Hepatocyte (in vitro differentiated cells): Measurements from ENCODE around the gene MTNR1A. TPM values are rescaled to one million over a fixed set of nuclear protein-coding genes. Genes with fewer than 3 reads are reported as not detected.

ENCODE experiments used
- DNase-seq: peaks from one replicate; pipeline ENCODE4 v3.0.0-alpha.2; 2016; ENCODE audit warnings: low spot score
- H2AFZ ChIP-seq: fragments of 200-600 bp; sonication (generic); 2 replicates; pipeline ENCODE4 v1.6.0; 2016; ENCODE audit warnings: antibody characterized with exemption, mild to moderate bottlenecking
- H3K27ac ChIP-seq: fragments of 200-600 bp; sonication (generic); 2 replicates; pipeline ENCODE4 v1.5.1; 2016; ENCODE audit warnings: mild to moderate bottlenecking
- H3K27me3 ChIP-seq: fragments of 200-600 bp; sonication (generic); 2 replicates; pipeline ENCODE4 v1.6.1; 2016
- H3K36me3 ChIP-seq: fragments of 200-600 bp; sonication (generic); replicated peaks from 2 replicates; pipeline ENCODE4 v1.5.1; 2016; ENCODE audit warnings: low read depth; ENCODE audit not compliant: insufficient read depth
- H3K4me1 ChIP-seq: fragments of 200-600 bp; sonication (generic); 2 replicates; pipeline ENCODE4 v1.5.1; 2016; ENCODE audit warnings: mild to moderate bottlenecking, moderate library complexity; ENCODE audit not compliant: insufficient read depth
- H3K4me2 ChIP-seq: fragments of 200-600 bp; sonication (generic); 2 replicates; pipeline ENCODE4 v1.6.0; 2016
- H3K4me3 ChIP-seq: fragments of 200-600 bp; sonication (generic); 2 replicates; pipeline ENCODE4 v1.5.1; 2016; ENCODE audit warnings: mild to moderate bottlenecking
- H3K79me2 ChIP-seq: fragments of 200-600 bp; sonication (generic); 2 replicates; pipeline ENCODE4 v1.6.0; 2017; ENCODE audit warnings: mild to moderate bottlenecking
- H3K9me2 ChIP-seq: fragments of 200-600 bp; sonication (generic); replicated peaks from 2 replicates; pipeline ENCODE4 v1.6.0; 2017; ENCODE audit warnings: mild to moderate bottlenecking; ENCODE audit not compliant: insufficient read depth
- H3K9me3 ChIP-seq: fragments of 200-600 bp; sonication (generic); 2 replicates; pipeline ENCODE4 v1.5.1; 2016; ENCODE audit warnings: low read depth, mild to moderate bottlenecking
- H4K20me1 ChIP-seq: fragments of 200-600 bp; sonication (generic); 2 replicates; pipeline ENCODE4 v1.6.0; 2016; ENCODE audit warnings: mild to moderate bottlenecking; ENCODE audit not compliant: insufficient read depth, poor library complexity, severe bottlenecking
- CTCF ChIP-seq: fragments of 200-600 bp; sonication (generic); IDR thresholded peaks from 2 replicates; pipeline ENCODE4 v1.5.1; 2016; ENCODE audit warnings: antibody characterized with exemption, mild to moderate bottlenecking; ENCODE audit not compliant: poor library complexity
- EZH2 ChIP-seq: fragments of 200-600 bp; sonication (generic); IDR thresholded peaks from 2 replicates; pipeline ENCODE4 v1.6.1; 2016; ENCODE audit warnings: antibody characterized with exemption, mild to moderate bottlenecking, borderline replicate concordance
- EZH2phosphoT487 ChIP-seq: fragments of 200-600 bp; sonication (generic); IDR thresholded peaks from one replicate; pipeline ENCODE4 v1.6.1; 2018; ENCODE audit warnings: antibody characterized with exemption, mild to moderate bottlenecking, low read depth, moderate library complexity; ENCODE audit not compliant: unreplicated experiment, severe bottlenecking
- WGBS: methylation state at CpG from one replicate; pipeline ENCODE4 v1.1.6; 2016; ENCODE audit warnings: low lambda C conversion rate; ENCODE audit errors: missing lambda C conversion rate; 5-methylcytosine and 5-hydroxymethylcytosine counted together
- polyA plus RNA-seq: library from polyadenylated mRNA; unstranded; fragments of >200 nt; fragmentation: Nextera tagmentation; extraction: Ambion mirVana; gene quantifications from 2 replicates; pipeline ENCODE4 v1.2.1, GENCODE V29; 2016
- total RNA-seq: library from RNA; depleted of rRNA; stranded (reverse); fragments of >200 nt; gene quantifications from 2 replicates; pipeline ENCODE4 v1.2.3, GENCODE V29; 2014

Gene MTNR1A
- total and polyA plus RNA-seq, 2 experiments from 2014 or later: not detected

- H3K36me3 ChIP-seq: no peaks in the 10 kb centered on the region
These were observed 6.4 kb upstream of the MTNR1A start for GRCh38 chr4:186561748-186562147.

GRCh38 chr4:186560647-186561046, 5.3 kb upstream of the MTNR1A start:
- Histone ChIP-seq H2AFZ (no peak overlapping the region), H3K9me2 (no peaks in the 10 kb centered on the region), H3K27ac (no peak overlapping the region), H4K20me1 (no peaks in the 10 kb centered on the region), H3K79me2 (no peaks in the 10 kb centered on the region), H3K4me1 (no peaks in the 10 kb centered on the region), H3K4me2 (no peak overlapping the region), H3K27me3 (peaks cover 7% of the 10 kb centered on the region), H3K4me3 (no peak overlapping the region), H3K36me3 (no peaks in the 10 kb centered on the region), H3K9me3 (no peaks in the 10 kb centered on the region)
- no peak for DNase-seq
- 94% methylated on average over 3 of the region's 3 CpGs for WGBS
- no peak for TF ChIP-seq CTCF
- no peak for TF ChIP-seq EZH2
- TF ChIP-seq EZH2phosphoT487: no peak

More at GRCh38 chr4:186561748-186562147, 6.4 kb upstream of the MTNR1A start:
- Histone ChIP-seq H3K27ac (no peak overlapping the region), H3K4me1 (no peaks in the 10 kb centered on the region), H3K9me2 (no peaks in the 10 kb centered on the region), H3K79me2 (no peaks in the 10 kb centered on the region), H3K4me2 (no peak overlapping the region), H3K4me3 (no peak overlapping the region), H3K9me3 (no peaks in the 10 kb centered on the region), H2AFZ (no peak overlapping the region), H3K27me3 (peaks cover 4% of the 10 kb centered on the region), H4K20me1 (no peaks in the 10 kb centered on the region)
- no peak for DNase-seq
- TF ChIP-seq CTCF (no peak), EZH2phosphoT487 (no peak), EZH2 (no peak)
- WGBS: 83% methylated on average over 1 of the region's 1 CpG

- no peaks in the 10 kb centered on the region for H3K79me2 ChIP-seq
- no peak for DNase-seq
- H3K4me1 ChIP-seq: peaks cover 5% of the 10 kb centered on the region
- no peaks in the 10 kb centered on the region for H3K36me3 ChIP-seq
- 82% methylated on average over 3 of the region's 3 CpGs for WGBS
- no peak overlapping the region for H3K27ac ChIP-seq
- H3K9me2 ChIP-seq: no peaks in the 10 kb centered on the region
- no peaks in the 10 kb centered on the region for H4K20me1 ChIP-seq
- H3K4me3 ChIP-seq: no peak overlapping the region
- H3K9me3 ChIP-seq: no peaks in the 10 kb centered on the region
- TF ChIP-seq EZH2phosphoT487 (no peak), CTCF (no peak), EZH2 (no peak)
- no peak overlapping the region for H3K4me2 ChIP-seq
- H2AFZ ChIP-seq: no peak overlapping the region
- peaks cover 34% of the 10 kb centered on the region for H3K27me3 ChIP-seq
These were observed 2.1 kb upstream of the MTNR1A start for GRCh38 chr4:186557486-186557885.

- H3K9me2 ChIP-seq: no peaks in the 10 kb centered on the region
- H4K20me1 ChIP-seq: no peaks in the 10 kb centered on the region
- H3K27ac ChIP-seq: no peak overlapping the region
- peaks cover 38% of the 10 kb centered on the region for H3K27me3 ChIP-seq
- 81% methylated on average over 7 of the region's 7 CpGs for WGBS
- no peaks in the 10 kb centered on the region for H3K36me3 ChIP-seq
- DNase-seq: no peak
- H3K4me2 ChIP-seq: no peak overlapping the region
- H3K4me1 ChIP-seq: peaks cover 5% of the 10 kb centered on the region
- no peak for TF ChIP-seq EZH2phosphoT487
- no peak for TF ChIP-seq EZH2
- no peak for TF ChIP-seq CTCF
- no peaks in the 10 kb centered on the region for H3K9me3 ChIP-seq
- H2AFZ ChIP-seq: no peak overlapping the region
- H3K79me2 ChIP-seq: no peaks in the 10 kb centered on the region
- H3K4me3 ChIP-seq: no peak overlapping the region
These were observed 1.7 kb upstream of the MTNR1A start for GRCh38 chr4:186557061-186557460.
